Psoas muscle (tissue), 8 donors: ENCODE measurements around the gene TMEM51. TPM values are rescaled to one million over a fixed set of nuclear protein-coding genes. Genes with fewer than 3 reads are reported as not detected.

Source experiments
- ATAC-seq, 4 donors: fragments of 200-7000 bp; cut with Tn5 transposase; one replicate each; pipeline ENCODE4 v1.9.1; 2020; ENCODE audit warnings: moderate library complexity in 3 of 4, mild to moderate bottlenecking in 2 of 4
- DNase-seq, 2 donors: peaks; one replicate each; pipeline ENCODE4 v3.0.0-alpha.2; 2020
- H3K27ac ChIP-seq: fragments of 200-600 bp; one replicate; pipeline ENCODE4 v1.8.0; 2022
- H3K27me3 ChIP-seq, 3 donors: fragments of 200-600 bp in 1 of 3; one replicate each; pipeline versions ENCODE4 v1.6.1 to v1.8.0; 2013 to 2022; ENCODE audit warnings: low read length in 2 of 3, mild to moderate bottlenecking in 2 of 3, moderate library complexity in 1 of 3; ENCODE audit not compliant: insufficient read depth in 3 of 3
- H3K36me3 ChIP-seq, 2 donors: fragments of 200-600 bp in 1 of 2; one replicate each; pipeline versions ENCODE4 v1.6.1 to v1.8.0; 2013 to 2022; ENCODE audit warnings: low read depth in 1 of 2, mild to moderate bottlenecking in 1 of 2, moderate library complexity in 1 of 2; ENCODE audit not compliant: insufficient read depth in 1 of 2
- H3K4me1 ChIP-seq: fragments of 200-600 bp; one replicate; pipeline ENCODE4 v1.8.0; 2022
- H3K4me3 ChIP-seq: fragments of 200-600 bp; one replicate; pipeline ENCODE4 v1.8.0; 2022; ENCODE audit warnings: mild to moderate bottlenecking
- H3K9me3 ChIP-seq: fragments of 200-600 bp; one replicate; pipeline ENCODE4 v1.8.0; 2022
- CTCF ChIP-seq: fragments of 200-600 bp; IDR thresholded peaks from one replicate; pipeline ENCODE4 v1.8.0; 2022; ENCODE audit warnings: antibody characterized with exemption
- WGBS, 3 donors: extraction: QIAGEN DNeasy Blood & Tissue Kit; methylation state at CpG; one replicate each; pipeline versions ENCODE4 v1.1.6 to v1.1.7; 2013; 5-methylcytosine and 5-hydroxymethylcytosine counted together
- intact Hi-C, 2 donors: fragments of 100-400 bp; cut with DNase I; formaldehyde crosslinking; loops; one replicate each; pipeline versions ENCODE4 v1.11.0 to v1.14.2; 2022
- polyA plus RNA-seq, 3 donors: library from polyadenylated mRNA; stranded (reverse); fragments of 200-250 nt; gene quantifications; one replicate each; pipeline ENCODE4 v1.2.3, GENCODE V29; 2013
- total RNA-seq, 4 donors: library from RNA; stranded (reverse); fragmentation: NEBNext Ultra II Directional in 2 of 4; extraction: Animal tissue kit (Norgen Biotek cat#: 25700) in 2 of 4; gene quantifications; one replicate each; pipeline versions ENCODE4 v1.2.1 to v1.2.4, GENCODE V29; 2021 to 2023
- donor health status: healthy with polysubstance abuse.
- donor health status: DM: no; HTN: no; CAD: no; lungs with moderate emphysema.
- donor health status: Bipolar disorder and iron deficiency.
- donor health status: healthy.
- donor health status: DM: yes; HTN: yes; CAD: no.
- donor health status: DM: no; HTN: no; CAD: no.
- donor health status: DM: no; HTN: no; CAD: no.
- donor health status: DM: yes; HTN: yes; CAD: no.

The TMEM51 gene
- total and polyA plus RNA-seq, 7 donors, result 0.67 to 1.7 (median 0.97) TPM

GRCh38 chr1:15207829-15208429 is 54.4 kb downstream of the TMEM51 start:
- no peaks in the 10 kb centered on the region for H3K4me1 ChIP-seq
- intact Hi-C loops, result no loop called here
- no peak overlapping the region for H3K4me3 ChIP-seq
- H3K36me3 ChIP-seq, result no peaks in the 10 kb centered on the region
- WGBS, 3 donors, result 80 to 88% (median 87%) methylated on average over 6 of the region's 6 CpGs
- ATAC-seq (no peak), DNase-seq (peak in 1 of 2 donors; percentile 21)
- H3K27me3 ChIP-seq, result no peaks in the 10 kb centered on the region
- H3K9me3 ChIP-seq, result no peaks in the 10 kb centered on the region
- no peak for TF ChIP-seq CTCF
- no peak overlapping the region for H3K27ac ChIP-seq

GRCh38 chr1:15210651-15211375 is 57.3 kb downstream of the TMEM51 start:
- ATAC-seq (no peak), DNase-seq (peak in 1 of 2 donors; percentile 39)
- no peaks in the 10 kb centered on the region for H3K36me3 ChIP-seq
- intact Hi-C loops, result no loop called here
- no peak overlapping the region for H3K27ac ChIP-seq
- no peaks in the 10 kb centered on the region for H3K4me1 ChIP-seq
- no peak overlapping the region for H3K4me3 ChIP-seq
- TF ChIP-seq CTCF, result no peak
- H3K27me3 ChIP-seq, result no peaks in the 10 kb centered on the region
- no peaks in the 10 kb centered on the region for H3K9me3 ChIP-seq
- 51 to 65% (median 58%) methylated on average over 7 of the region's 7 CpGs for WGBS, 3 donors

GRCh38 chr1:15211424-15211823 is 57.9 kb downstream of the TMEM51 start:
- 94 to 98% (median 96%) methylated on average over 3 of the region's 3 CpGs for WGBS, 3 donors
- TF ChIP-seq CTCF, result no peak
- Histone ChIP-seq H3K4me3 (no peak overlapping the region), H3K27ac (no peak overlapping the region), H3K27me3 (peaks cover 0 to 1% (median 0%) of the 10 kb centered on the region in 3 donors), H3K9me3 (no peaks in the 10 kb centered on the region), H3K36me3 (no peaks in the 10 kb centered on the region), H3K4me1 (no peaks in the 10 kb centered on the region)
- ATAC-seq (no peak), DNase-seq (no peak)
- intact Hi-C loops, result no loop called here

GRCh38 chr1:15212216-15212953 is 58.8 kb downstream of the TMEM51 start:
- Histone ChIP-seq H3K36me3 (no peaks in the 10 kb centered on the region), H3K4me3 (no peak overlapping the region), H3K4me1 (no peaks in the 10 kb centered on the region), H3K9me3 (no peaks in the 10 kb centered on the region), H3K27me3 (peaks cover 0 to 4% (median 0%) of the 10 kb centered on the region in 3 donors), H3K27ac (no peak overlapping the region)
- TF ChIP-seq CTCF, result no peak
- DNase-seq (peak in 1 of 2 donors; percentile 15), ATAC-seq (no peak)
- intact Hi-C loops, result no loop called here
- WGBS, 3 donors, result 69 to 80% (median 70%) methylated on average over 17 of the region's 17 CpGs
